RCC 7860 (cell line): ENCODE results near the gene C11orf24.

ENCODE experiments used
- DNase-seq: peaks from one replicate; pipeline ENCODE4 v3.0.0-alpha.2; 2015; ENCODE audit warnings: low spot score
- FAIRE-seq: peaks from 2 replicates; lab custom pipeline; 2012; peaks lifted over from hg19 to GRCh38; lab: Jason Lieb, UNC

C11orf24 gene

DNA sequence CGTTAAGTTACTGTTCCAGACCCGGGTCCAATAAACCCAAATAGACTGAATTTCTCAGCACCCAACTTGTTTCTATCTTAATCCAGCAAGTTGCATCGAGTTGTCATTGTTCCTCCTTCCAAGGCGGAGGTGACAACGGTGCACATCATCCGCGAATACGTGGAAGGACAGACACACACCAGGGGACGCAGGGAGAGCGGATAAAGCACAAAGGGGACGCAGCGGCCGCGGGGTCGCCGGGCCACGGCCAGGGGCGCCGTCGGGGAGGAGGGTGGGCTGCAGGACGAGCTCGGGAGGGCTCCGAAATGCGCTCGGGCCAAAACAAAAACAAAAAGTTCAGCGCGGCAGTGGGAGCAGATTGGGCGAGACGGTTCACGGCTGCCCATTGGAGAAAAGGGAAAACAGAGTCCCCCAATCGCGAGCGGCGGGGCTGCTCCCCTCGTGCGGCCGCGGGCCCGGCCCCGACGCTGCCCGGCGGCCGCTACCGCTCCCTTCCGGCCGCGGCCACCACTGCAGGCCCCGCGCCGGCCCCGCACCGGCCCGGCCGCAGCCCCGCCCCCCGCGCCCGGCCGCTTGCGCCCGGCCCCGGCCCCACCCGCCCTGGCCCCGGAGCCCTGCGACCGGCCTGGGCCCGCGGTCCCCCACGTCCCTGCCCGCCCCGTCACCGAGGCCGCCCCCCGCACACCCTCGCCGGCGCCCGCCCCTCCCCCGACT lies 59.2 kb downstream of the C11orf24 start:
- FAIRE-seq, result no peak
- peak; percentile 32 for DNase-seq

DNA sequence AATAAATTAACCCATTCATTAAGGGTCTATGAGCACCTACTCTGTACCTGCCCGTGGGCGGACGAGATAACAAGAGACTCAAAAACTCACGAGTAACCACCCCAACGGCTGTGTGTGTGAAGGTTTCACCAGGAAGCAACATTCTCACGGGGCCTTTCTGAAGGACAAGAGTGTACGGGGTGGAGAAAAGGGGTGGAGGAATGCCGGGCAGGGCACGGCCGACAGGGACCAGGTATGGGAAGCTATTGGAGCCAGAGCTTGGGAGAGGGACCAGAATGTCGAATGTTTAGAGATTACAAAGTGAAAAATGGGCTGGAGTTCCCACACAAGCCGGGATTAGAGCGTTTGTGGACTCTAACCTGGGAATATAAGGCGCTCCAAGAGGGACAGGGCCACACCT lies 60.2 kb downstream of the C11orf24 start:
- DNase-seq (no peak), FAIRE-seq (no peak)
